Mesendoderm (in vitro differentiated cells): ENCODE data around the gene TRIM9.
"Not testable (repeated sequence)": the region's sequence is repeated elsewhere in the genome, so short reads cannot be mapped to it uniquely, and the experiment has no call there.

ENCODE experiments used
- DNase-seq: peaks from one replicate; pipeline ENCODE4 v3.0.0; 2013
- H2AK5ac ChIP-seq: 2 replicates; pipeline ENCODE4 v1.6.1; 2013; ENCODE audit warnings: low read length, inconsistent platforms
- H2BK120ac ChIP-seq: 2 replicates; pipeline ENCODE4 v1.6.1; 2013; ENCODE audit warnings: low read depth, mild to moderate bottlenecking, low read length, moderate library complexity, mixed read lengths
- H2BK15ac ChIP-seq: replicated peaks from 2 replicates; pipeline ENCODE4 v1.6.1; 2013; ENCODE audit warnings: low read depth, mild to moderate bottlenecking, moderate library complexity
- H2BK5ac ChIP-seq: 2 replicates; pipeline ENCODE4 v1.6.1; 2013; ENCODE audit warnings: low read length, inconsistent platforms
- H3K18ac ChIP-seq: 2 replicates; pipeline ENCODE4 v1.6.1; 2013; ENCODE audit warnings: mild to moderate bottlenecking, low read length, mixed read lengths
- H3K23ac ChIP-seq: one replicate; pipeline ENCODE4 v1.6.1; 2013; ENCODE audit warnings: low read length
- H3K27ac ChIP-seq: 2 replicates; pipeline ENCODE4 v1.5.1; 2013; ENCODE audit warnings: low read depth, mild to moderate bottlenecking, inconsistent platforms, low read length, moderate library complexity
- H3K27me3 ChIP-seq: 2 replicates; pipeline ENCODE4 v1.6.1; 2013; ENCODE audit warnings: low read length, control low read depth, mild to moderate bottlenecking, inconsistent platforms; ENCODE audit not compliant: insufficient read depth, poor library complexity
- H3K36me3 ChIP-seq: 2 replicates; pipeline ENCODE4 v1.6.1; 2013; ENCODE audit warnings: low read length, inconsistent platforms; ENCODE audit not compliant: control insufficient read depth, insufficient read depth
- H3K4ac ChIP-seq: one replicate; pipeline ENCODE4 v1.6.1; 2013; ENCODE audit warnings: low read depth, mild to moderate bottlenecking, low read length, moderate library complexity
- H3K4me1 ChIP-seq: 2 replicates; pipeline ENCODE4 v1.6.1; 2013; ENCODE audit warnings: low read depth, low read length, inconsistent platforms; ENCODE audit not compliant: control insufficient read depth
- H3K4me2 ChIP-seq: 2 replicates; pipeline ENCODE4 v1.6.1; 2013; ENCODE audit warnings: low read length
- H3K4me3 ChIP-seq: 2 replicates; pipeline ENCODE4 v1.5.1; 2013; ENCODE audit warnings: mild to moderate bottlenecking, low read length
- H3K56ac ChIP-seq: one replicate; pipeline ENCODE4 v1.6.1; 2013; ENCODE audit warnings: low read length
- H3K79me1 ChIP-seq: 2 replicates; pipeline ENCODE4 v1.6.1; 2013; ENCODE audit warnings: low read length, inconsistent platforms
- H3K79me2 ChIP-seq: 2 replicates; pipeline ENCODE4 v1.6.1; 2013; ENCODE audit warnings: mild to moderate bottlenecking, low read length; ENCODE audit not compliant: control insufficient read depth, insufficient read depth
- H3K9ac ChIP-seq: 2 replicates; pipeline ENCODE4 v1.6.1; 2013; ENCODE audit warnings: low read length, inconsistent platforms
- H4K5ac ChIP-seq: one replicate; pipeline ENCODE4 v1.6.1; 2013; ENCODE audit warnings: low read length
- H4K8ac ChIP-seq: one replicate; pipeline ENCODE4 v1.6.1; 2013; ENCODE audit warnings: low read depth, mild to moderate bottlenecking, control low read depth, low read length, moderate library complexity
- WGBS: extraction: QIAGEN DNeasy Blood & Tissue Kit; methylation state at CpG from one replicate; pipeline ENCODE4 v1.1.7; 2013; ENCODE audit warnings: low lambda C conversion rate, missing lambda C conversion rate; ENCODE audit not compliant: insufficient coverage; ENCODE audit errors: extremely low coverage; 5-methylcytosine and 5-hydroxymethylcytosine counted together

The TRIM9 gene

GRCh38 chr14:50941638-50942037, 153.3 kb downstream of the TRIM9 start:
- not testable (repeated sequence) for H3K23ac ChIP-seq, H3K27ac ChIP-seq, H3K56ac ChIP-seq, H3K4me3 ChIP-seq, H3K18ac ChIP-seq, DNase-seq, H3K27me3 ChIP-seq, H3K79me2 ChIP-seq, H3K9ac ChIP-seq, H3K4me1 ChIP-seq, H3K4ac ChIP-seq, H2BK5ac ChIP-seq, H4K5ac ChIP-seq, H2BK120ac ChIP-seq, H3K4me2 ChIP-seq, H2BK15ac ChIP-seq, H4K8ac ChIP-seq, H3K36me3 ChIP-seq, H3K79me1 ChIP-seq, H2AK5ac ChIP-seq
- WGBS: no CpG with 5 or more reads among the region's 8 CpGs

- H3K4me3 ChIP-seq: no peak overlapping the region
- H2AK5ac ChIP-seq: no peak overlapping the region
- WGBS: no CpG with 5 or more reads among the region's 6 CpGs
- no peak overlapping the region for H3K4me2 ChIP-seq
- H3K79me1 ChIP-seq: no peaks in the 10 kb centered on the region
- no peak overlapping the region for H4K8ac ChIP-seq
- no peak for DNase-seq
- H3K9ac ChIP-seq: no peak overlapping the region
- no peak overlapping the region for H3K56ac ChIP-seq
- H3K27me3 ChIP-seq: no peaks in the 10 kb centered on the region
- no peaks in the 10 kb centered on the region for H3K79me2 ChIP-seq
- H3K36me3 ChIP-seq: no peaks in the 10 kb centered on the region
- H2BK120ac ChIP-seq: no peak overlapping the region
- no peak overlapping the region for H3K18ac ChIP-seq
- no peaks in the 10 kb centered on the region for H3K4me1 ChIP-seq
- no peak overlapping the region for H3K4ac ChIP-seq
- H3K27ac ChIP-seq: no peak overlapping the region
- H2BK15ac ChIP-seq: no peak overlapping the region
- no peak overlapping the region for H3K23ac ChIP-seq
- no peak overlapping the region for H2BK5ac ChIP-seq
- H4K5ac ChIP-seq: no peak overlapping the region
These were observed 153.8 kb downstream of the TRIM9 start for GRCh38 chr14:50941151-50941550.

DNA sequence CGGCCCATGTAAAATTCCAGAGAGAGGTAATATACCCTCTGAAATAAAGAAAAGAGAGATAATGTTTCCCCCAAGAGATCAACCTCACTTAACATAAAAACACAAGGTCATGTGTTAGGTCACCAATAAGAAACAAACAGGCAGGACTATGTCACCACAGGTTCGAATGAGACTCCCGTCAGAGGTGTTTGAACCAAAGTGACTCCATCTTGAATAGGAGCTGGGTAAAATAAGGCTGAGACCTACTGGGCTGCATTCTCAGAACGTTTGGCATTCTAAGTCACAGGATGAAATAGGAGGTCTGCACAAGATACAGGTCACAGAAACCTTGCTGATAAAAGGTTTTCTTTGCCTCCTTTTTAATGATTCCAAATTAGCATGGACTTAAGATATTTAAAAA, 157.1 kb downstream of the TRIM9 start:
- no peaks in the 10 kb centered on the region for H3K79me1 ChIP-seq
- no peak for DNase-seq
- H3K4me2 ChIP-seq: no peak overlapping the region
- no peaks in the 10 kb centered on the region for H3K79me2 ChIP-seq
- no peak overlapping the region for H3K18ac ChIP-seq
- H4K5ac ChIP-seq: no peak overlapping the region
- H3K36me3 ChIP-seq: no peaks in the 10 kb centered on the region
- H3K27ac ChIP-seq: no peak overlapping the region
- no peak overlapping the region for H2BK15ac ChIP-seq
- WGBS: no CpG with 5 or more reads among the region's 4 CpGs
- no peak overlapping the region for H3K56ac ChIP-seq
- H2BK5ac ChIP-seq: no peak overlapping the region
- no peak overlapping the region for H3K23ac ChIP-seq
- no peak overlapping the region for H3K4me3 ChIP-seq
- no peak overlapping the region for H2AK5ac ChIP-seq
- H3K27me3 ChIP-seq: no peaks in the 10 kb centered on the region
- H4K8ac ChIP-seq: no peak overlapping the region
- no peak overlapping the region for H3K9ac ChIP-seq
- H2BK120ac ChIP-seq: no peak overlapping the region
- no peak overlapping the region for H3K4ac ChIP-seq
- no peaks in the 10 kb centered on the region for H3K4me1 ChIP-seq

GRCh38 chr14:50937325-50937724, 157.6 kb downstream of the TRIM9 start:
- Histone ChIP-seq H4K5ac (no peak overlapping the region), H3K9ac (no peak overlapping the region), H2BK120ac (no peak overlapping the region), H2BK15ac (no peak overlapping the region), H2BK5ac (no peak overlapping the region), H3K79me2 (no peaks in the 10 kb centered on the region), H3K23ac (no peak overlapping the region), H4K8ac (no peak overlapping the region), H3K27ac (no peak overlapping the region), H3K4me1 (no peaks in the 10 kb centered on the region), H3K4me2 (no peak overlapping the region), H3K56ac (no peak overlapping the region), H2AK5ac (no peak overlapping the region), H3K18ac (no peak overlapping the region), H3K79me1 (no peaks in the 10 kb centered on the region), H3K27me3 (no peaks in the 10 kb centered on the region), H3K4ac (no peak overlapping the region), H3K36me3 (no peaks in the 10 kb centered on the region), H3K4me3 (no peak overlapping the region)
- whole genome bisulfite sequencing: no CpG with 5 or more reads among the region's 2 CpGs
- DNase-seq: no peak

DNA sequence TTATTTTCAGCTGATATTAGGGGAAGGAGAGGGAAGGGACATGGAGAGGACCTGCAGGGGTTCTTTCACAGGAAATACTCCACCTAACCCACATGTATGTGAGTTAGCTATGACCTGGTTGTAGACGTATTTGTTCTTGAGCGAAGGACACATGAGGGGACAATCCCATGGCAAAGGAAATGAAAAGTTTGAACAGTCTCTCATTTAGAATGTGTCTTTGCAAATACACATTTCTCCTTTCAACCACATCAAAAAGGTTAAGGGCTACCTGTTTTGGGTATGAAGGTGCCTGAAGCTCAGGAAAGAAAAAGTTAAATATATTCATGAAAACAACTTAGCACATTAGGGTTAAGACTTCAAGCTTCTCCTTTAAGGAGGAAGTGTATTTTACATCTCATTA, 158.0 kb downstream of the TRIM9 start:
- no peak overlapping the region for H2AK5ac ChIP-seq
- no peak overlapping the region for H2BK5ac ChIP-seq
- no peaks in the 10 kb centered on the region for H3K36me3 ChIP-seq
- H3K4me2 ChIP-seq: no peak overlapping the region
- H3K27ac ChIP-seq: no peak overlapping the region
- no peak overlapping the region for H2BK120ac ChIP-seq
- no peak overlapping the region for H3K9ac ChIP-seq
- no peaks in the 10 kb centered on the region for H3K27me3 ChIP-seq
- H4K8ac ChIP-seq: no peak overlapping the region
- no peak overlapping the region for H3K4ac ChIP-seq
- DNase-seq: no peak
- H3K4me3 ChIP-seq: no peak overlapping the region
- H3K23ac ChIP-seq: no peak overlapping the region
- no peaks in the 10 kb centered on the region for H3K4me1 ChIP-seq
- WGBS: no CpG with 5 or more reads among the region's 2 CpGs
- H3K79me2 ChIP-seq: no peaks in the 10 kb centered on the region
- no peak overlapping the region for H3K18ac ChIP-seq
- H2BK15ac ChIP-seq: no peak overlapping the region
- H3K56ac ChIP-seq: no peak overlapping the region
- H4K5ac ChIP-seq: no peak overlapping the region
- no peaks in the 10 kb centered on the region for H3K79me1 ChIP-seq

DNA sequence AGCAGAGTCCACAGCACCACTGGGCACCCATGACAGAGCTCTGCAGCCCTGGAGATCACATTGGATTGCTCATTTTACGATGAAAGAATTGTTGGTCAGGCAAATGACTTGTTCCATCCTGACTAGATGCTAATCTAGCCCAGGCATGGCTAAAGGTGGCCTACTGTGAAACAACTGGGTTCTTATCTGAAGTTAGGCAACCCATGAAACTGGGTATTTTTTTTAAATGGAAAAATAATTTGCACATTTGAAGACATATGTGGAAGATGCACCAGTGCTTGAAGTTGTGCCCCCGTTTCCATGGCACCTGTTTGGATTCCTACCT, 158.9 kb downstream of the TRIM9 start:
- Histone ChIP-seq H3K4me3 (no peak overlapping the region), H4K5ac (no peak overlapping the region), H3K79me1 (no peaks in the 10 kb centered on the region), H2BK15ac (no peak overlapping the region), H2BK5ac (no peak overlapping the region), H2BK120ac (no peak overlapping the region), H3K18ac (no peak overlapping the region), H3K27ac (no peak overlapping the region), H4K8ac (no peak overlapping the region), H3K4me2 (no peak overlapping the region), H3K4ac (no peak overlapping the region), H3K27me3 (no peaks in the 10 kb centered on the region), H3K9ac (no peak overlapping the region), H3K79me2 (no peaks in the 10 kb centered on the region), H3K56ac (no peak overlapping the region), H3K23ac (no peak overlapping the region), H3K36me3 (peaks cover 1% of the 10 kb centered on the region), H3K4me1 (no peaks in the 10 kb centered on the region), H2AK5ac (no peak overlapping the region)
- DNase-seq: no peak
- no CpG with 5 or more reads among the region's 2 CpGs for WGBS
